Measurements from ENCODE around the gene CRPPA.
"Not testable (repeated sequence)": the region's sequence is repeated elsewhere in the genome, so short reads cannot be mapped to it uniquely, and the experiment has no call there.

Gene CRPPA

DNA sequence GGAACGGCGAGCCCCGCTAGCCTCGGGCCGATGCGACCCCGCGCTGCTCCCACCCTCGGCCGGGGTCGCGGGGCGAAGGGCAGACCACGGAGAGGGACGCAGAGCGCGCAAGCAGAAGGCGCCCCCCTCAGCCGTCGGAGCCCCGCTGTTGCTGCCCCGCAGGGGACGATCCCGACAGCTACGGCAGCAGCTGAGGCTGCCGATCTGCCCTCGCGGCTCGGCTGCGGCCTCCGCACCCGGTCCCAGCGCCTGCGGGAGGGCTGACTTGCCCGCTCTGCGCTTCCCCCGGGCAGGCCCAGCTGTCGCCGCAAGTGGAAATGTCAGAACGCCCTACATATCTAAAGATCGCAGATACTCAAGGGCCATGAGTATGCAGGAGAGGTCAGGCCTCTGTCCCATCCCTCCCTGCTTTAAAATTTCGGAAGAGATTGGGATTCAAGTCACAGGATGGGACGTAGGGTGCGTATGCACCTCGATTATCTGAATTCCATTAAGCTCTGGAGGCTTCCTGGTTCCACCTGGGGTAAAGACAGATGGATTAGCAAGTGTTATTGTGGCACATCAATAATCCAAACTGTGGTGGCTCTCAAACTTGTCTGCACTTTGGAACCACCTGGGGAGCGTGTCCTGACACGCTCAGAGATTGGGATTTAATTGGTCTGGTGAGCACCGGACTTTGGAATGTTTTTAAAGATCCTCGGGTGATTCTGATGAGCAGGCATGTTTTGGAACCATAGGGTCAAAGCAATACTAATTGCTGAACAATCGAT lies at the start of gene CRPPA:
Gene CRPPA (minus strand): TSS at position 206 of the 770 bp plus-strand sequence. CDS start 216 bp downstream, outside the sequence.
- H3K27ac ChIP-seq (ENCODE audit: low read depth, low read length): peak within 1 kb of the TSS; percentile 90
- no peaks in the 10 kb centered on the region for H3K79me2 ChIP-seq (ENCODE audit: control insufficient read depth, insufficient read depth, low read length, unreplicated experiment)
- no peaks in the 10 kb centered on the region for H3K36me3 ChIP-seq (ENCODE audit: insufficient read depth, low read length)
- peak within 1 kb of the TSS; percentile 96 for H2AFZ ChIP-seq (ENCODE audit: low read length, unreplicated experiment)
- peaks cover 22% of the 10 kb centered on the region for H3K4me1 ChIP-seq (ENCODE audit: control insufficient read depth, insufficient read depth, low read length, unreplicated experiment)
- H3K4me3 ChIP-seq (ENCODE audit: low read depth, low read length): peak within 1 kb of the TSS; percentile 88
- no peaks in the 10 kb centered on the region for H3K27me3 ChIP-seq (ENCODE audit: insufficient read depth, low read length)

- no peaks in the 10 kb centered on the region for H3K4me1 ChIP-seq (ENCODE audit: control insufficient read depth, insufficient read depth, low read length, unreplicated experiment)
- H3K27ac ChIP-seq (ENCODE audit: low read depth, low read length): no peak within 1 kb of the TSS
- no peaks in the 10 kb centered on the region for H3K79me2 ChIP-seq (ENCODE audit: control insufficient read depth, insufficient read depth, low read length, unreplicated experiment)
- no peaks in the 10 kb centered on the region for H3K36me3 ChIP-seq (ENCODE audit: insufficient read depth, low read length)
- H2AFZ ChIP-seq (ENCODE audit: low read length, unreplicated experiment): peak within 1 kb of the TSS; percentile 53
- no peaks in the 10 kb centered on the region for H3K27me3 ChIP-seq (ENCODE audit: insufficient read depth, low read length)
- peak within 1 kb of the TSS; percentile 46; the same call in 1 of the 2 replicates for H3K4me3 ChIP-seq (ENCODE audit: low read depth, low read length)
Observed at GRCh38 chr7:16465469-16466361, 44.4 kb upstream of the CRPPA start, which contains the start of gene SOSTDC1. Gene SOSTDC1 (minus strand): TSS chr7:16465738. CDS start chr7:16465668, 70 bp downstream.

DNA sequence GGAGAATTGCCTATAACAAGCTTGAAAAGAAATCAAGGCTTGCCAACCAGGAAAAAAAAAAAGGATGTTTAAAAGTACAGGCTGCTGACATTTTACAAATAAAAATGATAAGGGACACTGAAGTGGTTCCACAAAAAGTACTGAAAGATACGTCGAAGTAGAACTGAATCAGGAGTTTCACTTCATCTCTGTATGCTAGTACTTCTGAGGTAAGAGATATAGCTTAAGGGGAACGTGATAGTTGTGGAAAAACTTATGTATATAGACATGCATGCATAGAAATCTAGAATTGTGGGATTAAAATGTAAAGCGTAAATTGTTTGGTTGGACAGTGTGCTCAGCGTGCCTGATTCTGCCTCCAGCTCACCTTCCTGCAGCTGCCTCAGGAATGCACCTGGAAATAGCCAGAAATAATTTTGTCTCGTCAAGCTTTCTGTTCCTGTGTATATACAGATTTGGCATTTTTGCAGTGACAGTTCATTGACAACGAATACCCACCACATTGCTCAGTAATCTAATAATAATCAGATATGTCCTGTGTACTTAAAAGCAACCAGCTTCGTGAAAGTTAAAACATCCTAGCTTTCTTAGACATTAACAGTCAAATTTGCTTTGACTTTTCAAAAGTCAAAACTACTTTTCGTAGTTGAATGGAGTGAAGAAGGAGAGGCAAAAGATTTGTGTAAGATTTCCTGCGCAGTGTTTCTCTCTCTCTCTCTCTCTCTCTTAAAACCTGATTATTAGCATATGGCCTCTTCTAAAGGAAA lies 42.8 kb upstream of the CRPPA start:
- Histone ChIP-seq H3K36me3 (ENCODE audit: insufficient read depth, low read length) (no peaks in the 10 kb centered on the region), H3K79me2 (ENCODE audit: control insufficient read depth, insufficient read depth, low read length, unreplicated experiment) (no peaks in the 10 kb centered on the region), H3K27ac (ENCODE audit: low read depth, low read length) (no peak overlapping the region), H3K4me3 (ENCODE audit: low read depth, low read length) (no peak overlapping the region), H3K27me3 (ENCODE audit: insufficient read depth, low read length) (no peaks in the 10 kb centered on the region), H3K4me1 (ENCODE audit: control insufficient read depth, insufficient read depth, low read length, unreplicated experiment) (no peaks in the 10 kb centered on the region), H2AFZ (ENCODE audit: low read length, unreplicated experiment) (no peak overlapping the region)

- H3K4me1 ChIP-seq (ENCODE audit: control insufficient read depth, insufficient read depth, low read length, unreplicated experiment): no peaks in the 10 kb centered on the region
- no peak overlapping the region for H3K27ac ChIP-seq (ENCODE audit: low read depth, low read length)
- no peaks in the 10 kb centered on the region for H3K79me2 ChIP-seq (ENCODE audit: control insufficient read depth, insufficient read depth, low read length, unreplicated experiment)
- no peaks in the 10 kb centered on the region for H3K27me3 ChIP-seq (ENCODE audit: insufficient read depth, low read length)
- no peak overlapping the region for H3K4me3 ChIP-seq (ENCODE audit: low read depth, low read length)
- H3K36me3 ChIP-seq (ENCODE audit: insufficient read depth, low read length): no peaks in the 10 kb centered on the region
- no peak overlapping the region for H2AFZ ChIP-seq (ENCODE audit: low read length, unreplicated experiment)
Observed at GRCh38 chr7:16463520-16463919, 42.2 kb upstream of the CRPPA start.

DNA sequence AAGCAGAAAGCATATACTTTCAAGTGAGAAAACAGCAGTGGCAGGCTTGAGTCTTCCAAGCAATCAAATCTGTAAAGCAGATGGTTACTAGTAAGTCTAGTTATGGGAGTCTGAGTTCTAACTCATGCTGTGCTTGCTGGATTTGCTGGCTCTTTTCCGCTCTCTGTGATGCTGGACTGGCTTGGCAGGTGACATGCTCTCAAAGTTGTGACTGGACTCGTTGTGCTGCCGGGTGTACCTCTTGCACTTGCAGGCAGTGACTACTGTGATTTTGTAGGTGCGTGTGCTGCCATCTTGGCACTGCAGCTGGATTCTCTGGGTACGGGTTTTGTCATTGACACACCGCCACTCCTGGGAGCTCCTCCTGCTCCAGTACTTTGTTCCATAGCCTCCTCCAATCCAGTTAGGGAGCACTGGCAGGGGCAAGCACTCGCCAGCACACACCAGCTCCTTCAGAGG lies 41.1 kb upstream of the CRPPA start:
- Histone ChIP-seq H3K4me1 (ENCODE audit: control insufficient read depth, insufficient read depth, low read length, unreplicated experiment) (no peaks in the 10 kb centered on the region), H3K79me2 (ENCODE audit: control insufficient read depth, insufficient read depth, low read length, unreplicated experiment) (no peaks in the 10 kb centered on the region), H3K27me3 (ENCODE audit: insufficient read depth, low read length) (no peaks in the 10 kb centered on the region), H3K27ac (ENCODE audit: low read depth, low read length) (no peak overlapping the region), H2AFZ (ENCODE audit: low read length, unreplicated experiment) (no peak overlapping the region), H3K4me3 (ENCODE audit: low read depth, low read length) (no peak overlapping the region), H3K36me3 (ENCODE audit: insufficient read depth, low read length) (no peaks in the 10 kb centered on the region)

DNA sequence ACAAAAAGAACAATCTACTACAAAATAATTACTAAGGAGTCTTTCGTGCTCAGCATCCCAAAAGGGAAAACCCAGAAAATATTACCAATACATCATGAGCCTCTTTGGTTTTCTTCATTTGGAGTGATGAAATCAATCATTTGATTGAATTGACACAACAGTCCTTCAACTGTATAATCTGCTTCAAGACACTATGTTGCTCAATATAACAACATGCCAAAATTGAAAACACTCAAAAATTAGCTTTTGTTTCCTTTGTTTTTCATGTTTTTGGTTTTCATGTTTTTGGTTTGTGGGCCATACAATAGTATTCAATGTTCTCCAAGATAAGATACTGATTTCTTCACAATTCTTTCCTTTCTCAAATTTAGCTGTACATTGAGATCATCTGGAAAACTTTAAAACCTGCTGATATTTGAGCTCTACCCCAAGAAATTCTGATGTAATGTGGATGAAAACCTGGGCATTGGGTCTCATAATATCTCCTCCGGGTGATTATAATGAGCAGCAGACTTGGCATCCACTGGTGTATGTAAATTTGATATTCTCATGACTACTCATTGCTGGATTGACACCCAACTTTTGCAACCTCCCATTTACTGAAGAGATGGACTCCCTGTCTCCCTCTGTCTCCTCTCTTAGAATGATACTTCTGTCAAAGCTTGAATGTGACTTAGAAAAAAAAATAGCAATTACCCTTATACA lies 39.6 kb upstream of the CRPPA start:
- no peaks in the 10 kb centered on the region for H3K79me2 ChIP-seq (ENCODE audit: control insufficient read depth, insufficient read depth, low read length, unreplicated experiment)
- no peaks in the 10 kb centered on the region for H3K36me3 ChIP-seq (ENCODE audit: insufficient read depth, low read length)
- H3K4me3 ChIP-seq (ENCODE audit: low read depth, low read length): no peak overlapping the region
- no peaks in the 10 kb centered on the region for H3K4me1 ChIP-seq (ENCODE audit: control insufficient read depth, insufficient read depth, low read length, unreplicated experiment)
- no peak overlapping the region for H3K27ac ChIP-seq (ENCODE audit: low read depth, low read length)
- H3K27me3 ChIP-seq (ENCODE audit: insufficient read depth, low read length): no peaks in the 10 kb centered on the region
- H2AFZ ChIP-seq (ENCODE audit: low read length, unreplicated experiment): no peak overlapping the region

DNA sequence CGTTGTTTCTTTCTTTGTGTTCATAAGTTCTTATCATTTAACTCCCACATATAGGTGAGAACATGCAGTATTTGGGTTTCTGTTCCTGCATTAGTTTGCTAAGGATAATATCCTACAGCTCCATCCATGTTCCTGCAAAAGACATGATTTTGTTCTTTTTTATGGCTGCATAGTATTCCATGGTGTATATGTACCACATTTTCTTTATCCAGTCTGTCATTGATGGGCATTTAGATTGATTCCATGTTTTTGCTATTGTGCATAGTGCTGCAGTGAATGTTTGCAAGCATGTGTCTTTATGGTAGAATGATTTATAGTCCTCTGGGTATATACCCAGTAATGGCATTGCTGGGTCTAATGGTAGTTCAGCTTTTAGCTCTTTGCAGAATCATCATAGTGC lies 35.0 kb upstream of the CRPPA start:
- not testable (repeated sequence) for H3K4me3 ChIP-seq (ENCODE audit: low read depth, low read length); H3K36me3 ChIP-seq (ENCODE audit: insufficient read depth, low read length); H3K27ac ChIP-seq (ENCODE audit: low read depth, low read length); H3K27me3 ChIP-seq (ENCODE audit: insufficient read depth, low read length); H2AFZ ChIP-seq (ENCODE audit: low read length, unreplicated experiment); H3K79me2 ChIP-seq (ENCODE audit: control insufficient read depth, insufficient read depth, low read length, unreplicated experiment); H3K4me1 ChIP-seq (ENCODE audit: control insufficient read depth, insufficient read depth, low read length, unreplicated experiment)

DNA sequence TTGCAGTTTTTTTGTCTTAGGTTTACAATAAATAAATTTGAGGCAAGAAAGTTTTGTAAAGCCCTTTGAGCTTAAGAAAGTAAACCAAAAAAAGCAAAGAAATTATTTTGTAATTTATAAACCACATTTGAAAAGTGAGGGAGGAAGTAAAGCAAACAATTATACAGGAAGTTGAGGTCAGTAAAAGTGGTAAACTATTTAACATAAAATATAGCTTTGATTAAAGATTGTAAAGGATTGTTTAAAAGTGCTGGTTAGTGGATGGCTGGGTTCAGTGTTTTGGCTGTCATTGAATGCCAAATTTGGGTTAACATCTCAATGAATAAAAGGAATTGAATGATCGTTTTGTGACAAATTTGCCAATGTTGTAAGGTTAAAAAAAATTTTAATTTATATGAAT lies 34.3 kb upstream of the CRPPA start:
- Histone ChIP-seq H2AFZ (ENCODE audit: low read length, unreplicated experiment) (no peak overlapping the region), H3K27me3 (ENCODE audit: insufficient read depth, low read length) (no peaks in the 10 kb centered on the region), H3K27ac (ENCODE audit: low read depth, low read length) (no peak overlapping the region), H3K4me1 (ENCODE audit: control insufficient read depth, insufficient read depth, low read length, unreplicated experiment) (peaks cover 3% of the 10 kb centered on the region), H3K79me2 (ENCODE audit: control insufficient read depth, insufficient read depth, low read length, unreplicated experiment) (no peaks in the 10 kb centered on the region), H3K36me3 (ENCODE audit: insufficient read depth, low read length) (no peaks in the 10 kb centered on the region), H3K4me3 (ENCODE audit: low read depth, low read length) (no peak overlapping the region)

GRCh38 chr7:16450366-16450765 lies 29.0 kb upstream of the CRPPA start:
- H3K79me2 ChIP-seq (ENCODE audit: control insufficient read depth, insufficient read depth, low read length, unreplicated experiment): no peaks in the 10 kb centered on the region
- H3K4me3 ChIP-seq (ENCODE audit: low read depth, low read length): no peak overlapping the region
- no peak overlapping the region for H2AFZ ChIP-seq (ENCODE audit: low read length, unreplicated experiment)

GRCh38 chr7:16447876-16448275 lies 26.5 kb upstream of the CRPPA start:
- H3K79me2 ChIP-seq (ENCODE audit: control insufficient read depth, insufficient read depth, low read length, unreplicated experiment): no peaks in the 10 kb centered on the region
- H3K27ac ChIP-seq (ENCODE audit: low read depth, low read length): no peak overlapping the region
- H3K4me1 ChIP-seq (ENCODE audit: control insufficient read depth, insufficient read depth, low read length, unreplicated experiment): peaks cover 5% of the 10 kb centered on the region
- H3K4me3 ChIP-seq (ENCODE audit: low read depth, low read length): no peak overlapping the region
- H3K36me3 ChIP-seq (ENCODE audit: insufficient read depth, low read length): no peaks in the 10 kb centered on the region
- peak overlapping the region; percentile 3 for H2AFZ ChIP-seq (ENCODE audit: low read length, unreplicated experiment)
- no peaks in the 10 kb centered on the region for H3K27me3 ChIP-seq (ENCODE audit: insufficient read depth, low read length)

More at GRCh38 chr7:16450366-16450765, 29.0 kb upstream of the CRPPA start:
- no peaks in the 10 kb centered on the region for H3K36me3 ChIP-seq (ENCODE audit: insufficient read depth, low read length)
- no peak overlapping the region for H3K27ac ChIP-seq (ENCODE audit: low read depth, low read length)
- peaks cover 5% of the 10 kb centered on the region for H3K4me1 ChIP-seq (ENCODE audit: control insufficient read depth, insufficient read depth, low read length, unreplicated experiment)
- H3K27me3 ChIP-seq (ENCODE audit: insufficient read depth, low read length): no peaks in the 10 kb centered on the region
